ENCODE measurements around the gene DCAF17.

DNA sequence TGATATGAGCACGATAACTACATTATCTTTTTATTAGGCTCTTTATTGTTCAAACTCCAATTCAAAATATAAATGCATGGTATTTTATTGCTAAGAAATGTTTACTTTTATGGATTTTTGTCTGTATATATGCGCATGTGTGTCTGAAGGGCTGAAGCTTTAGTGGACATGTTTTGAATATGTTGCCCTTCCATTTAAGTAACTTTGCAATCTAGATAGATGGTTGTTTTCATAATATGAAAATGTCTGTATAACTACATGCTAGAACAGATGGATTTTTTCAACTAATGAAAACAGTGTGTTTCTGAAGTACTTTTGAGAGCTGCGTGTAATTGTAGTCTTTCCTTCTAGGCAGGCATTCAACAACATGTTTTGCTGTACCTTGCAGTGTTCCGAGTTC is 18.7 kb downstream of the DCAF17 start:
- TF ChIP-seq EZH2 (IDR thresholded peaks at IDR 0.05; ENCODE audit: insufficient read depth, poor library complexity, severe bottlenecking) = no peak
- no peak for TF ChIP-seq EZH2phosphoT487 (IDR thresholded peaks at IDR 0.05; ENCODE audit: insufficient read depth, low read depth)

Data from GM23248 (cell line).